BJ (cell line): ENCODE measurements around the gene C16orf78. TPM values are rescaled to one million over a fixed set of nuclear protein-coding genes. Genes with fewer than 3 reads are reported as not detected.

Experiments used
- CTCF ChIA-PET: fragments of 350-600 bp; formaldehyde crosslinking; extraction: SDS; loops from one replicate; lab custom pipeline; 2021; ENCODE audit warnings: antibody characterized with exemption, inconsistent platforms; lab: Yijun Ruan, JAX
- POLR2A ChIA-PET: fragments of 300-600 bp; sonication (Branson Sonifier 250); formaldehyde crosslinking; extraction: SDS; loops from one replicate; lab custom pipeline; 2021; ENCODE audit warnings: antibody characterized with exemption; lab: Charles Lee
- DNase-seq: peaks from one replicate; pipeline ENCODE4 v3.0.0-alpha.2; 2011; ENCODE audit warnings: low read depth
- H3K27me3 ChIP-seq: 2 replicates; pipeline ENCODE4 v1.6.0; 2011; ENCODE audit warnings: low read length; ENCODE audit not compliant: control insufficient read depth, insufficient read depth
- H3K36me3 ChIP-seq: 2 replicates; pipeline ENCODE4 v1.5.1; 2011; ENCODE audit warnings: low read length; ENCODE audit not compliant: control insufficient read depth, insufficient read depth
- H3K4me3 ChIP-seq: 2 replicates; pipeline ENCODE4 v1.5.1; 2011; ENCODE audit warnings: low read depth, mild to moderate bottlenecking, control low read depth, low read length
- polyA plus RNA-seq: library from polyadenylated mRNA; depleted of rRNA; stranded (reverse); fragments of >200 nt; gene quantifications from 2 replicates; pipeline ENCODE4 v1.2.3, GENCODE V29; 2011
- TF ChIP-seq, protein P1 (sequence below): IDR thresholded peaks from 2 replicates; pipeline ENCODE4 v1.5.1; 2011; ENCODE audit warnings: low read depth, mild to moderate bottlenecking, control low read depth, inconsistent platforms, low read length, moderate library complexity; ENCODE audit not compliant: insufficient read depth

C16orf78 gene
- polyA plus RNA-seq, 1 experiment: not detected

DNA sequence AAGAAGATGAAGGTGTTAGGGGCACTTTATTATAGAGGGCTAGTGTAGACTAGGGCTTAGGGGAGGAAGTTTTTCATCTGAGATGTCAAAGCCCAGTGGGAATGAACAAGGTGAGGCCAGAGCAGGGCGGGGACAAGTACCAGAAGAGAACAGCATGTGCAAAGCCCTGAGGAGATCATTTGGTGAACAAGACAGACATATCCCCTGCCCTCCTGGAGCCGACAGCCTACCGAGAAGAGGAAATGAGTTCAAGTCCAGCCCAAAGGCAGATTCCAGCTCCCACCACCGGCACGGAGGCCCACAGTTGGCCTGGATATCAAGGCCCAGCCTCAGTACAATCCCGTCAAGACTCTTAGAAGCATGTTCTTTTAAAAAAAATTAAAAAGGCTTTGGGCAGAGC is 61.1 kb downstream of the C16orf78 start:
- TF ChIP-seq, protein P1, sequence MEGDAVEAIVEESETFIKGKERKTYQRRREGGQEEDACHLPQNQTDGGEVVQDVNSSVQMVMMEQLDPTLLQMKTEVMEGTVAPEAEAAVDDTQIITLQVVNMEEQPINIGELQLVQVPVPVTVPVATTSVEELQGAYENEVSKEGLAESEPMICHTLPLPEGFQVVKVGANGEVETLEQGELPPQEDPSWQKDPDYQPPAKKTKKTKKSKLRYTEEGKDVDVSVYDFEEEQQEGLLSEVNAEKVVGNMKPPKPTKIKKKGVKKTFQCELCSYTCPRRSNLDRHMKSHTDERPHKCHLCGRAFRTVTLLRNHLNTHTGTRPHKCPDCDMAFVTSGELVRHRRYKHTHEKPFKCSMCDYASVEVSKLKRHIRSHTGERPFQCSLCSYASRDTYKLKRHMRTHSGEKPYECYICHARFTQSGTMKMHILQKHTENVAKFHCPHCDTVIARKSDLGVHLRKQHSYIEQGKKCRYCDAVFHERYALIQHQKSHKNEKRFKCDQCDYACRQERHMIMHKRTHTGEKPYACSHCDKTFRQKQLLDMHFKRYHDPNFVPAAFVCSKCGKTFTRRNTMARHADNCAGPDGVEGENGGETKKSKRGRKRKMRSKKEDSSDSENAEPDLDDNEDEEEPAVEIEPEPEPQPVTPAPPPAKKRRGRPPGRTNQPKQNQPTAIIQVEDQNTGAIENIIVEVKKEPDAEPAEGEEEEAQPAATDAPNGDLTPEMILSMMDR: no peak
- no peak for DNase-seq
- CTCF ChIA-PET: no interaction called here
- no peaks in the 10 kb centered on the region for H3K27me3 ChIP-seq
- no peak overlapping the region for H3K4me3 ChIP-seq
- H3K36me3 ChIP-seq: no peaks in the 10 kb centered on the region
- POLR2A ChIA-PET: no interaction called here

DNA sequence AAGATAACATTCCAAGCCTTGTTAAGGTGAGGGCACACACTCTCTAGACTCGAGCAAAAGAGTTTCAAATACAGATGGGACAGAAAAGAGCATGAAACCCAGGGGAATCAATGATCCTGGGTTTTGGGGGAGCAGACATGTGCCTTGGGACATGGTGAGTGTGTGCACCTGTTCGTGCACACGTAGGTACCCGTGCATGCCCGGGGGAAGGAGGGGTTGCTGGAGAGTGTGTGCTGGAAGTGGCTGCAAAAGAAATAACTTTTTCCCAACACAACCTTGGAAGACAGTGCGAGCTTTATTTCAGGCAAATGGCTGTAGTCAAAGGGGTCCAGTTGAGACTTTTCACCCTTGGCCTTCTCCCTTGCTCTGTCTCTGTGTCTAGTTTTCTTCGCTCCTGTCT is 62.6 kb downstream of the C16orf78 start:
- ChIA-PET POLR2A (no interaction called here), CTCF (no interaction called here)
- no peaks in the 10 kb centered on the region for H3K36me3 ChIP-seq
- TF ChIP-seq, protein P1: no peak
- H3K4me3 ChIP-seq: no peak overlapping the region
- H3K27me3 ChIP-seq: no peaks in the 10 kb centered on the region
- DNase-seq: no peak

DNA sequence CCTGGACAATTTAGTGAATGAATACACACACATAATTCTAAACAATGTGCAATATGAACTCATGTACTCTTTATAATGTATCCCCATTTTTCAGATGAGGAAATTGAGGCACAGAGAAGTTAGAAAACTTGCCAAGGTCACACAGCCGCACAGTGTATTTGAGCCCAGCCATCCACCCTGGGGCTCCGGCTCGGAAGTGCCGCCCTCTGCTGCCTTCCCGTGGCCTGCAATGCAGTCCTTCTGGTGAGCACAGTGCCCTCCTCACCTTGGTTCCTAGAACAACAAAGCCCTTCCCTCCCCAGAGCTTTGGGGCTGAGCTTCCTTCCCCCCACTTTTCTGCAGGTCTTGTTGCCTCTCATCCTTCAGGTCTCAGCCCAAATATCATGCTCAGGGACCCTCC is 63.7 kb downstream of the C16orf78 start:
- TF ChIP-seq, protein P1: no peak
- H3K4me3 ChIP-seq: no peak overlapping the region
- H3K27me3 ChIP-seq: no peaks in the 10 kb centered on the region
- ChIA-PET CTCF (no interaction called here), POLR2A (no interaction called here)
- no peak for DNase-seq
- no peaks in the 10 kb centered on the region for H3K36me3 ChIP-seq

DNA sequence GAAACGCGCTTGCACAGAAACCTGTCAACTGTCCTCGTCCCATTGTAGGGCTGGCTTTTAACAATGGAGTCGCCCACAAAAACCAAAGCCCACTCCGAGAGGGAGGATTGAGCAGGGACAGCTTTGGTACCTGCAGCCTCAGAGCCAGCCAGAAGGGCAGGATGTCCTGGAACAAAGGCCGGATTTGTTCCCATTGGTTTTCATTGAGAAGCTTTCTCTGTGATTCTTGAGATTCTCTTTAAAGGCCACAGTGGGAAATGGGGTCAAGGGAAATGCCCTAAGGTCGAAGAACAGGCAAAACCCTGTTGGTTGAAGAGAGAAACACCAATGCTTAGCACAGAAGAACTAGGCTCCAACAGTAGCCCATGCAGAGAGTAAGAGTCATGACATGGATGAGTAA is 65.4 kb downstream of the C16orf78 start:
- H3K4me3 ChIP-seq: no peak overlapping the region
- no peak for DNase-seq
- no peaks in the 10 kb centered on the region for H3K36me3 ChIP-seq
- ChIA-PET CTCF (no interaction called here), POLR2A (no interaction called here)
- TF ChIP-seq, protein P1: no peak
- no peaks in the 10 kb centered on the region for H3K27me3 ChIP-seq

DNA sequence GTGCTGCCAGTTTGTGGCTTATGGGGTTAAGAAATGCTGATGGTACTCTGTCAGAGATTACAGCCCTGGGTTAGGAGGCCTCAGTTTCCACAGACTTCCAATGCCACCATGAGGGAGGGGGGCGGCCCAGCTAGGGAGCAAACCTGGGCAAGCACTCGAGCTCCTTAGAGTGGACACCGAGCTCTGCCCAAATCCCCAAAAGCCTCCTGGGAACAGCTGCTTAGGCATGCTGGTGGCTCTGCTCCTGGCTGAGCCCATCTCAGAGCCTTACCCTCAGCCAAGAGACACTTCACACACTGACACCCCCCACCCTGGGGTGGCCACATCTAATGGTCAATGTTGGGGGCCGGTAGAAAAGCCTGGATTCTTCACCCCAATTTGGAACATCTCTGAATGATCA is 66.1 kb downstream of the C16orf78 start:
- Histone ChIP-seq H3K27me3 (no peaks in the 10 kb centered on the region), H3K4me3 (no peak overlapping the region), H3K36me3 (no peaks in the 10 kb centered on the region)
- TF ChIP-seq, protein P1: no peak
- ChIA-PET CTCF (no interaction called here), POLR2A (no interaction called here)
- no peak for DNase-seq
